Neural cell (in vitro differentiated cells): Measurements from ENCODE around the gene STK10. TPM values are rescaled to one million over a fixed set of nuclear protein-coding genes. Genes with fewer than 3 reads are reported as not detected.

Experiments used
- H2AFZ ChIP-seq: fragments of 200-600, 300-800 bp; sonication (generic), shearing (Covaris generic); 2 replicates; pipeline ENCODE4 v1.6.0; 2014; ENCODE audit warnings: low read depth, mild to moderate bottlenecking, antibody characterized with exemption, low read length, moderate library complexity
- H3F3A ChIP-seq: fragments of 200-600 bp; shearing (Covaris generic); 2 replicates; pipeline ENCODE4 v1.6.1; 2016; ENCODE audit warnings: mild to moderate bottlenecking, moderate library complexity, mixed read lengths, antibody characterized with exemption, low read length; ENCODE audit not compliant: insufficient read depth, poor library complexity, severe bottlenecking
- H3K27ac ChIP-seq: fragments of 200-600, 300-800 bp; sonication (generic), shearing (Covaris generic); 2 replicates; pipeline ENCODE4 v1.5.1; 2014; ENCODE audit warnings: mild to moderate bottlenecking, low read length, moderate library complexity
- H3K27me3 ChIP-seq: fragments of 300-800, 200-600 bp; sonication (generic), shearing (Covaris generic); 2 replicates; pipeline ENCODE4 v1.6.0; 2014; ENCODE audit warnings: mild to moderate bottlenecking, low read depth, low read length, moderate library complexity; ENCODE audit not compliant: insufficient read depth
- H3K36me3 ChIP-seq: fragments of 300-800, 200-600 bp; sonication (generic), shearing (Covaris generic); 2 replicates; pipeline ENCODE4 v1.5.1; 2014; ENCODE audit warnings: mild to moderate bottlenecking, antibody characterized with exemption, low read length, moderate library complexity; ENCODE audit not compliant: insufficient read depth
- H3K4me2 ChIP-seq: fragments of 300-800, 200-600 bp; sonication (generic), shearing (Covaris generic); 2 replicates; pipeline ENCODE4 v1.6.0; 2014; ENCODE audit warnings: mild to moderate bottlenecking, low read length
- H3K4me3 ChIP-seq: fragments of 300-800, 200-600 bp; sonication (generic), shearing (Covaris generic); 2 replicates; pipeline ENCODE4 v1.5.1; 2014; ENCODE audit warnings: mild to moderate bottlenecking, low read length, moderate library complexity
- H3K79me2 ChIP-seq: fragments of 200-600 bp; shearing (Covaris generic); replicated peaks from 2 replicates; pipeline ENCODE4 v1.6.0; 2014; ENCODE audit warnings: mild to moderate bottlenecking, low read length, moderate library complexity; ENCODE audit not compliant: insufficient read depth
- H3K9ac ChIP-seq: fragments of 300-800, 200-600 bp; sonication (generic), shearing (Covaris generic); 2 replicates; pipeline ENCODE4 v1.6.1; 2016; ENCODE audit warnings: mild to moderate bottlenecking, low read length, mixed read lengths
- H3K9me2 ChIP-seq: fragments of 200-600 bp; shearing (Covaris generic); 2 replicates; pipeline ENCODE4 v1.6.1; 2016; ENCODE audit warnings: mild to moderate bottlenecking, low read length, mixed read lengths; ENCODE audit not compliant: insufficient read depth
- H3K9me3 ChIP-seq: fragments of 200-600, 300-800 bp; sonication (generic), shearing (Covaris generic); 2 replicates; pipeline ENCODE4 v1.6.1; 2016; ENCODE audit warnings: mild to moderate bottlenecking, mixed run types, low read length, moderate library complexity, mixed read lengths
- H4K20me1 ChIP-seq: fragments of 200-600 bp; shearing (Covaris generic); 2 replicates; pipeline ENCODE4 v1.6.1; 2016; ENCODE audit warnings: mild to moderate bottlenecking, mixed run types; ENCODE audit not compliant: insufficient read depth
- EP300 ChIP-seq: fragments of 450-650 bp; conservative IDR thresholded peaks from 2 replicates; pipeline ENCODE4 v1.6.1; 2014; ENCODE audit warnings: antibody characterized with exemption, mild to moderate bottlenecking, moderate library complexity; ENCODE audit not compliant: poor library complexity, severe bottlenecking
- EZH2 ChIP-seq: fragments of 200-600, 300-800 bp; shearing (Covaris generic), sonication (generic); IDR thresholded peaks from 2 replicates; pipeline ENCODE4 v1.6.1; 2014; ENCODE audit warnings: antibody characterized with exemption, low read length, borderline replicate concordance, mild to moderate bottlenecking; ENCODE audit not compliant: insufficient read depth, poor library complexity, severe bottlenecking
- MXI1 ChIP-seq: fragments of 450-650 bp; conservative IDR thresholded peaks from 2 replicates; pipeline ENCODE4 v1.6.1; 2014; ENCODE audit warnings: antibody characterized with exemption, mild to moderate bottlenecking; ENCODE audit not compliant: poor library complexity, severe bottlenecking
- POLR2AphosphoS5 ChIP-seq: IDR thresholded peaks from 2 replicates; pipeline ENCODE4 v1.6.1; 2012
- REST ChIP-seq: IDR thresholded peaks from 2 replicates; pipeline ENCODE4 v1.6.1; 2012; ENCODE audit warnings: borderline replicate concordance
- SMC3 ChIP-seq: fragments of 450-650 bp; conservative IDR thresholded peaks from 2 replicates; pipeline ENCODE4 v1.6.1; 2014; ENCODE audit warnings: antibody characterized with exemption, mild to moderate bottlenecking, moderate library complexity; ENCODE audit not compliant: poor library complexity
- TAF1 ChIP-seq: IDR thresholded peaks from 2 replicates; pipeline ENCODE4 v1.6.1; 2012; ENCODE audit warnings: low read depth
- polyA plus RNA-seq: library from polyadenylated mRNA; depleted of rRNA; stranded (reverse); fragments of >200 nt; gene quantifications from 2 replicates; pipeline ENCODE4 v1.2.3, GENCODE V29; 2014
- TF ChIP-seq, protein P1 (sequence below): fragments of 450-650 bp; IDR thresholded peaks from 2 replicates; pipeline ENCODE4 v1.5.1; 2014; ENCODE audit warnings: antibody characterized with exemption, mild to moderate bottlenecking, moderate library complexity; ENCODE audit not compliant: poor library complexity, severe bottlenecking

Gene STK10
- polyA plus RNA-seq, 1 donor from 2014 or later: 8.2 TPM

GRCh38 chr5:172119921-172120688, 67.9 kb downstream of the STK10 start:
- no peaks in the 10 kb centered on the region for H3K36me3 ChIP-seq
- TF ChIP-seq, protein P1, sequence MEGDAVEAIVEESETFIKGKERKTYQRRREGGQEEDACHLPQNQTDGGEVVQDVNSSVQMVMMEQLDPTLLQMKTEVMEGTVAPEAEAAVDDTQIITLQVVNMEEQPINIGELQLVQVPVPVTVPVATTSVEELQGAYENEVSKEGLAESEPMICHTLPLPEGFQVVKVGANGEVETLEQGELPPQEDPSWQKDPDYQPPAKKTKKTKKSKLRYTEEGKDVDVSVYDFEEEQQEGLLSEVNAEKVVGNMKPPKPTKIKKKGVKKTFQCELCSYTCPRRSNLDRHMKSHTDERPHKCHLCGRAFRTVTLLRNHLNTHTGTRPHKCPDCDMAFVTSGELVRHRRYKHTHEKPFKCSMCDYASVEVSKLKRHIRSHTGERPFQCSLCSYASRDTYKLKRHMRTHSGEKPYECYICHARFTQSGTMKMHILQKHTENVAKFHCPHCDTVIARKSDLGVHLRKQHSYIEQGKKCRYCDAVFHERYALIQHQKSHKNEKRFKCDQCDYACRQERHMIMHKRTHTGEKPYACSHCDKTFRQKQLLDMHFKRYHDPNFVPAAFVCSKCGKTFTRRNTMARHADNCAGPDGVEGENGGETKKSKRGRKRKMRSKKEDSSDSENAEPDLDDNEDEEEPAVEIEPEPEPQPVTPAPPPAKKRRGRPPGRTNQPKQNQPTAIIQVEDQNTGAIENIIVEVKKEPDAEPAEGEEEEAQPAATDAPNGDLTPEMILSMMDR: no peak
- TF ChIP-seq POLR2AphosphoS5: no peak
- TF ChIP-seq EZH2: no peak
- no peak for TF ChIP-seq MXI1
- no peak for TF ChIP-seq REST
- no peak for TF ChIP-seq EP300
- no peak for TF ChIP-seq SMC3
- H3K79me2 ChIP-seq: no peaks in the 10 kb centered on the region
- no peaks in the 10 kb centered on the region for H3K27me3 ChIP-seq
- H3K9me2 ChIP-seq: no peaks in the 10 kb centered on the region
- H3K4me3 ChIP-seq: no peak overlapping the region
- no peaks in the 10 kb centered on the region for H3K9me3 ChIP-seq
- no peak overlapping the region for H2AFZ ChIP-seq
- H4K20me1 ChIP-seq: no peaks in the 10 kb centered on the region
- no peak overlapping the region for H3K27ac ChIP-seq
- no peak overlapping the region for H3K4me2 ChIP-seq
- H3K9ac ChIP-seq: no peak overlapping the region
- no peaks in the 10 kb centered on the region for H3F3A ChIP-seq

GRCh38 chr5:172118891-172119290, 69.1 kb downstream of the STK10 start:
- no peak for TF ChIP-seq TAF1
- no peak for TF ChIP-seq SMC3
- no peaks in the 10 kb centered on the region for H3F3A ChIP-seq
- H3K4me3 ChIP-seq: no peak overlapping the region
- no peaks in the 10 kb centered on the region for H3K27me3 ChIP-seq
- H3K4me2 ChIP-seq: no peak overlapping the region
- no peaks in the 10 kb centered on the region for H3K36me3 ChIP-seq
- H3K9me2 ChIP-seq: no peaks in the 10 kb centered on the region
- H4K20me1 ChIP-seq: no peaks in the 10 kb centered on the region
- no peaks in the 10 kb centered on the region for H3K79me2 ChIP-seq
- no peak overlapping the region for H3K27ac ChIP-seq
- no peak overlapping the region for H2AFZ ChIP-seq
- no peak overlapping the region for H3K9ac ChIP-seq
- H3K9me3 ChIP-seq: no peaks in the 10 kb centered on the region
